Effector memory CD8-positive, alpha-beta T cell (primary cell): Measurements from ENCODE around the gene FKBP7.
"Not testable (repeated sequence)": the region's sequence is repeated elsewhere in the genome, so short reads cannot be mapped to it uniquely, and the experiment has no call there.

Source experiments
- ATAC-seq: fragments of 150-1000 bp; cut with Tn5 transposase; replicated peaks from 2 replicates; pipeline ENCODE4 v1.10.0; 2021; ENCODE audit warnings: mild to moderate bottlenecking, moderate library complexity
- DNase-seq, 3 experiments: peaks; one replicate each; pipeline ENCODE4 v3.0.0; 2021
- H3K27ac Mint-ChIP-seq, 2 donors: one replicate each; pipeline ENCODE4 v1.8.0; 2022; ENCODE audit warnings: mild to moderate bottlenecking in 2 of 2, mixed read lengths in 2 of 2, moderate library complexity in 2 of 2
- H3K27me3 Mint-ChIP-seq, 2 donors: one replicate each; pipeline ENCODE4 v1.8.0; 2022; ENCODE audit warnings: mixed read lengths in 2 of 2
- H3K36me3 Mint-ChIP-seq: one replicate; pipeline ENCODE4 v1.8.0; 2022; ENCODE audit warnings: mild to moderate bottlenecking, moderate library complexity, mixed read lengths; ENCODE audit not compliant: insufficient read depth
- H3K4me1 Mint-ChIP-seq, 2 donors: one replicate each; pipeline ENCODE4 v1.8.0; 2022; ENCODE audit warnings: low read depth in 2 of 2, mixed read lengths in 2 of 2
- H3K4me3 Mint-ChIP-seq, 2 donors: one replicate each; pipeline ENCODE4 v1.8.0; 2022; ENCODE audit warnings: mild to moderate bottlenecking in 2 of 2, mixed read lengths in 2 of 2, moderate library complexity in 2 of 2
- H3K9me3 Mint-ChIP-seq, 2 donors: one replicate each; pipeline ENCODE4 v1.8.0; 2022; ENCODE audit warnings: mixed read lengths in 2 of 2
- total RNA-seq, 9 experiments: gene quantifications; one replicate each; lab custom pipeline; 2026; lab: John Stamatoyannopoulos, UW

Gene FKBP7, protein sequence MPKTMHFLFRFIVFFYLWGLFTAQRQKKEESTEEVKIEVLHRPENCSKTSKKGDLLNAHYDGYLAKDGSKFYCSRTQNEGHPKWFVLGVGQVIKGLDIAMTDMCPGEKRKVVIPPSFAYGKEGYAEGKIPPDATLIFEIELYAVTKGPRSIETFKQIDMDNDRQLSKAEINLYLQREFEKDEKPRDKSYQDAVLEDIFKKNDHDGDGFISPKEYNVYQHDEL
- 0.67 to 3.1 (median 1.6) reads per million in 9 experiments for total RNA-seq

- ATAC-seq (peak; percentile 83), DNase-seq (peak; percentile 78 to 85 (median 79))
- Mint-ChIP-seq H3K4me3 (peak within 1 kb of the TSS; percentile 95 to 100), H3K36me3 (peaks cover 19% of the 10 kb centered on the region), H3K4me1 (peaks cover 35 to 40% of the 10 kb centered on the region in 2 donors), H3K27me3 (no peaks in the 10 kb centered on the region), H3K27ac (peak within 1 kb of the TSS; percentile 98 to 99), H3K9me3 (no peaks in the 10 kb centered on the region)
Measured at GRCh38 chr2:178478439-178479274, at the start of gene FKBP7. TSS of gene FKBP7 (minus strand) at chr2:178478600. CDS start at chr2:178478499, 101 bp downstream.

DNA sequence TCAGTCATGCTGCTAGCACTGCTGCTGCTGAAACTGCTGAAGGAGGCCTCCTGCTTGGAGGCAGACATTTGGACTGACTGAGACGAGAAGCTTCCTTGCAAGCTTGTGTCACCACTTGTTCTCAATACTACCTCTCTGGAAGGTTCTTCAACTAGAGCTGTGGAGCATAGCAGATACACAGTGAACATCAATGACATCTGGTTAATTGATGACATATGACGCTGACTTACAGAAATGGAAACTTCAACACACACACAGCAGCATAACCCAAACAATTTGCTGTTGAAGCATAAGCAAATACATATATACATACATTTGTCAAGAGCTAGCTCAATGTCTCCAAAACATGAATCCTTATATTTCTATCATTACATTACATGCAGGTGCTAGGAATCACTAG, 49.2 kb upstream of the FKBP7 start:
- ATAC-seq = no peak
- H3K27ac Mint-ChIP-seq = no peak overlapping the region
- H3K4me1 Mint-ChIP-seq = peaks cover 26 to 29% of the 10 kb centered on the region in 2 donors
- H3K4me3 Mint-ChIP-seq = no peak overlapping the region
- H3K9me3 Mint-ChIP-seq = no peaks in the 10 kb centered on the region
- H3K36me3 Mint-ChIP-seq = peaks cover 12% of the 10 kb centered on the region
- H3K27me3 Mint-ChIP-seq = no peaks in the 10 kb centered on the region
- DNase-seq = no peak

- no peaks in the 10 kb centered on the region for H3K27me3 Mint-ChIP-seq
- H3K9me3 Mint-ChIP-seq = no peaks in the 10 kb centered on the region
- H3K27ac Mint-ChIP-seq = no peak overlapping the region
- H3K36me3 Mint-ChIP-seq = peaks cover 4% of the 10 kb centered on the region
- DNase-seq (no peak), ATAC-seq (no peak)
- peaks cover 24 to 29% of the 10 kb centered on the region in 2 donors for H3K4me1 Mint-ChIP-seq
- no peak overlapping the region for H3K4me3 Mint-ChIP-seq
Measured at GRCh38 chr2:178526256-178526655, 47.9 kb upstream of the FKBP7 start.

DNA sequence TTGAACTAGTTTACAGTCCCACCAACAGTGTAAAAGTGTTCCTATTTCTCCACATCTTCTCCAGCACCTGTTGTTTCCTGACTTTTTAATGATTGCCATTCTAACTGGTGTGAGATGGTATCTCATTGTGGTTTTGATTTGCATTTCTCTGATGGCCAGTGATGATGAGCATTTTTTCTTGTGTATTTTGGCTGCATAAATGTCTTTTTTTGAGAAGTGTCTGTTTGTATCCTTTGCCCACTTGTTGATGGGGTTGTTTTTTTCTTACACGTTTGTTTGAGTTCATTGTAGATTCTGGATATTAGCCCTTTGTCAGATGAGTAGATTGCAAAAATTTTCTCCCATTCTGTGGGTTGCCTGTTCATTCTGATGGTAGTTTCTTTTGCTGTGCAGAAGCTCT, 47.1 kb upstream of the FKBP7 start:
- peaks cover 17 to 21% of the 10 kb centered on the region in 2 donors for H3K4me1 Mint-ChIP-seq
- not testable (repeated sequence) for H3K9me3 Mint-ChIP-seq

GRCh38 chr2:178525010-178525409, 46.6 kb upstream of the FKBP7 start:
- H3K36me3 Mint-ChIP-seq, H3K27me3 Mint-ChIP-seq, H3K27ac Mint-ChIP-seq, DNase-seq, H3K9me3 Mint-ChIP-seq, ATAC-seq, H3K4me3 Mint-ChIP-seq: not testable (repeated sequence)
- peaks cover 15 to 19% of the 10 kb centered on the region in 2 donors for H3K4me1 Mint-ChIP-seq

More for the DNA sequence above, 47.1 kb upstream of the FKBP7 start:
- not testable (repeated sequence) for H3K36me3 Mint-ChIP-seq, H3K27ac Mint-ChIP-seq, DNase-seq, ATAC-seq, H3K27me3 Mint-ChIP-seq
- H3K4me3 Mint-ChIP-seq = peak overlapping the region in 1 of 2 donors; percentile 28

GRCh38 chr2:178523596-178524134, 45.3 kb upstream of the FKBP7 start:
- H3K9me3 Mint-ChIP-seq = no peaks in the 10 kb centered on the region
- peak overlapping the region; percentile 83 to 94 for H3K27ac Mint-ChIP-seq
- no peaks in the 10 kb centered on the region for H3K27me3 Mint-ChIP-seq
- DNase-seq (no peak), ATAC-seq (peak; percentile 5)
- H3K4me3 Mint-ChIP-seq = peak overlapping the region; percentile 89 to 92
- peaks cover 15 to 19% of the 10 kb centered on the region in 2 donors for H3K4me1 Mint-ChIP-seq
- peaks cover 4% of the 10 kb centered on the region for H3K36me3 Mint-ChIP-seq

DNA sequence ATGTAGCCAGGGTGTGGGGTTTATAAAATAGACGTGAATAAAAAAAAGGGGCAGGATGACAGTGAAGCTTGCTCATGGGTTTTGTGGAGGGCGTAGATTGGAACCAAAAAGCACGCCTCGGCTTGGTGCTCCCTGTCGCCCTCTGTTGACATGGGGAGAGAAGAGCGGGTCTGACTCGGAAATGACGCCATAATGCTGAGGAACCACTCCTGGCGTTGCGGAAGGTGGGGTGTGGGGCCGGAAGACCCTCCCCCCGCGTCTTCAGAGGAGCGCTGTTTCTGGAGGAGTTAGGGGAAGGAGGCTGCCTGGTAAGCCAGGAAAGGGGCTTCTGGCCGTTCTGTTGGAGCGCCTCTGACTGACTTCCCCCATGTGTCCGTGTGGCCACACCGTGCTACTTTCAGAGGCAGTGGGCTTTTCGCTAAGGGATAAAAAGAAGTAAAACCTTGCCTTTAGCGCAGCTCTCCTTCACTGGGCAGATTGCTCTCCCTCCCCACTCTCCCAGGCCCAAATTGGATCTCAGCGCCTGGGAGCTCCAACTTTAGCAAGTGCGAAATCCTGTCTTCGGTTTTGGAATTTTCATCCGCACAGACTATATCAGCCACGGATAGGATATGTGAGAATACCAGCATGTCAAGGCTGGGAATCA, 44.7 kb upstream of the FKBP7 start:
- peak overlapping the region; percentile 83 to 94 for H3K27ac Mint-ChIP-seq
- DNase-seq = peak; percentile 78 to 84 (median 80)
- H3K9me3 Mint-ChIP-seq = no peaks in the 10 kb centered on the region
- peak overlapping the region; percentile 89 to 92 for H3K4me3 Mint-ChIP-seq
- no peaks in the 10 kb centered on the region for H3K27me3 Mint-ChIP-seq
- peaks cover 15 to 17% of the 10 kb centered on the region in 2 donors for H3K4me1 Mint-ChIP-seq
- H3K36me3 Mint-ChIP-seq = peaks cover 4% of the 10 kb centered on the region
- peak; percentile 99 for ATAC-seq

DNA sequence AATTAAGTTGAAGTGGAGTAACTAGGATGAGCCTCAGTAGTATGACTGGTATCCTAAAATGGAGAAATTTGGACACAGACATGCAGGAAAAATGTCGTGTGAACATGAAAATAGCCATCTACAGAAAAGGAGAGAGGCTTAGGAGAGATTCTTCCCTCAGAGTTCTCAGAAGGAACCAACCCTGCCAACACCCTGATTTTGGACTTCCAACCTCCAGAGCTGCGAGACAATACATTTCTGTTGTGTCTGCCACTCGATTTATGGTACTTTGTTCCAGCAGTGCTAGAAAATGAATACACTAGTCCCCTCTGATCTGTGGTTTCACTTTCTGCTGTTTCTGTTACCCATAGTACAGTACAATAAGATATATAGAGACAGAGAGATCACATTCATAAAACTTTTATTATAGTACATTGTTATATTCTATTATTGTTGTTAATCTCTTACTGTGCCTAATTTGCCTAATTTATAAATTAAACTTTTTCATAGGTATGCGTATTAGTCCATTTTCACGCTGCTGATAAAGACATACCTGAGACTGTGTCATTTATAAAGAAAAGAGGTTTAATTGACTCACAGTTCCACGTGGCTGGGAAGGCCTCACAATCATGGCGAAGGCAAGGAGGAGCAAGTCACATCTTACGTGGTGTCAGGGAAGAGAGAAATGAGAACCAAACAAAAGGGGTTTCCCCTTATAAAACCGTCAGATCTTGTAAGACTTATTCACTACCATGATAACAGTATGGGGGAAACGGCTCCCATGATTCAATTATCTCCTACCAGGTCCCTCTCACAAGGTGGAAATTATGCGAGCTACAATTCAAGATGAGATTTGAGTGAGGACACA, 43.1 kb upstream of the FKBP7 start:
- no peak for ATAC-seq
- no peak for DNase-seq
- Mint-ChIP-seq H3K27me3 (no peaks in the 10 kb centered on the region), H3K4me3 (no peak overlapping the region), H3K36me3 (peaks cover 4% of the 10 kb centered on the region), H3K4me1 (peaks cover 13 to 14% of the 10 kb centered on the region in 2 donors), H3K27ac (peak overlapping the region; percentile 4 to 59), H3K9me3 (no peaks in the 10 kb centered on the region)

DNA sequence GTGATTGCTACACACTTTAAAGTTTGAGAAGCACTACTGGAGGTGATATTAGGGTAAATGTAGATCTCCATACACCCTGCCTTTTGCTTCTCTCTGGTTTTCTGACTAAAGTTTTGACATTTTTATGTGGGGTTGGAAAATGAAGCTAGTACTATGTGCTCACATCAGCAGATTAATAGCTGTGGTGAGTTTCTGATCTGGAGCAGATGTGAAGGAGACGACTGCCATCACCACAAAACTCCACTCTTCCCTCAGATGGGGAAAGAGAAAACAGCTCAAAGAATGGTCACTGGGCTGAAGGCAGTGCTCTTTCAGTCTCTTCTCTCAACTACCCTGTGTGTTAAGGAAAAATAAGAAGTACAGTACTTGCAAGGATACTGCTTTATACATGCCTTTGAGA, 39.1 kb upstream of the FKBP7 start:
- Mint-ChIP-seq H3K36me3 (no peaks in the 10 kb centered on the region), H3K4me1 (peaks cover 6 to 8% of the 10 kb centered on the region in 2 donors), H3K4me3 (no peak overlapping the region), H3K9me3 (no peaks in the 10 kb centered on the region), H3K27ac (no peak overlapping the region), H3K27me3 (no peaks in the 10 kb centered on the region)
- DNase-seq (no peak), ATAC-seq (no peak)

GRCh38 chr2:178514664-178515063, 36.3 kb upstream of the FKBP7 start:
- Mint-ChIP-seq H3K36me3 (peaks cover 13% of the 10 kb centered on the region), H3K4me1 (peaks cover 6 to 8% of the 10 kb centered on the region in 2 donors), H3K27me3 (no peaks in the 10 kb centered on the region), H3K27ac (peak overlapping the region in 1 of 2 donors; percentile 46), H3K9me3 (no peaks in the 10 kb centered on the region), H3K4me3 (no peak overlapping the region)
- ATAC-seq (peak; percentile 91), DNase-seq (no peak)

GRCh38 chr2:178513876-178514275, 35.5 kb upstream of the FKBP7 start:
- Mint-ChIP-seq H3K4me1 (peaks cover 6 to 8% of the 10 kb centered on the region in 2 donors), H3K36me3 (peaks cover 16% of the 10 kb centered on the region), H3K27me3 (no peaks in the 10 kb centered on the region), H3K4me3 (no peak overlapping the region), H3K9me3 (no peaks in the 10 kb centered on the region), H3K27ac (no peak overlapping the region)
- no peak for DNase-seq
- no peak for ATAC-seq

DNA sequence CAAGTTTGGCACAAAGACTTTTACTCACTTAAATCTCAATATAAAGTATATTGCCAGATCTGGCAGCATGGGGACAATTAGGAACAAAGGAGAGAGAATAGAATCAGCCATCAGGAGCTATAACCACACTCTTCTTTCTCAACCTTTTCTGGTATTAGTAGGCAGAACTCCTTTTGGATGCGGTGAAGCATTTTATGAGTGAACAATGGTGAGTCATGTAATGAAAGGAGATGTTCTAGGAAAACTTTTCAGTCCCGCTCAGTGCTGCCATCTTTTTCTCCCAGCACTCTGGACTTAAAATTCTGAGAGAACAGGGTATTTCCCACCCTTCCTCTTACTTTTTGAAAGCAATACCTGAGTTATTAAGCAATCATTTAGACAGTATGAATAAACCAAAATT, 34.1 kb upstream of the FKBP7 start:
- Mint-ChIP-seq H3K4me1 (peaks cover 8 to 10% of the 10 kb centered on the region in 2 donors), H3K27me3 (no peaks in the 10 kb centered on the region), H3K27ac (peak overlapping the region in 1 of 2 donors; percentile 67), H3K4me3 (no peak overlapping the region), H3K9me3 (no peaks in the 10 kb centered on the region), H3K36me3 (peaks cover 16% of the 10 kb centered on the region)
- no peak for ATAC-seq
- DNase-seq = no peak
